H1 (cell line): ENCODE data around the gene CD28.

ENCODE experiments used
- BRCA1 ChIP-seq: IDR thresholded peaks from 2 replicates; pipeline ENCODE4 v1.6.1; 2012; ENCODE audit warnings: low read depth, low read length, improper control_type of control experiment
- CTCF ChIP-seq, 3 experiments: IDR thresholded peaks; 1 replicate in 2 of 3; 2 replicates in 1 of 3; pipeline versions ENCODE4 v1.5.1 to v1.6.1; 2011; ENCODE audit warnings: low read length in 3 of 3, mild to moderate bottlenecking in 3 of 3, inconsistent platforms in 2 of 3, low read depth in 1 of 3, moderate library complexity in 1 of 3; ENCODE audit not compliant: insufficient read depth in 1 of 3; ENCODE audit errors: control extremely low read depth in 1 of 3
- NANOG ChIP-seq: IDR thresholded peaks from 2 replicates; pipeline ENCODE4 v1.6.1; 2011; ENCODE audit warnings: low read length, low read depth, mild to moderate bottlenecking, inconsistent platforms; ENCODE audit not compliant: insufficient read depth, poor library complexity, severe bottlenecking
- RXRA ChIP-seq: IDR thresholded peaks from 2 replicates; pipeline ENCODE4 v1.6.1; 2011; ENCODE audit warnings: low read depth, mild to moderate bottlenecking, low read length, moderate library complexity; ENCODE audit not compliant: insufficient read depth
- SP1 ChIP-seq: IDR thresholded peaks from 2 replicates; pipeline ENCODE4 v1.6.1; 2011; ENCODE audit warnings: low read depth, low read length
- TAF1 ChIP-seq: IDR thresholded peaks from 2 replicates; pipeline ENCODE4 v1.6.1; 2011; ENCODE audit warnings: mild to moderate bottlenecking, low read depth, low read length
- TCF12 ChIP-seq: IDR thresholded peaks from 2 replicates; pipeline ENCODE4 v1.6.1; 2011; ENCODE audit warnings: low read depth, mild to moderate bottlenecking, low read length
- YY1 ChIP-seq: IDR thresholded peaks from 2 replicates; pipeline ENCODE4 v1.6.1; 2011; ENCODE audit warnings: low read depth, mild to moderate bottlenecking, low read length

GRCh38 chr2:203761121-203761520 lies 54.7 kb downstream of the CD28 start:
- no peak for TF ChIP-seq RXRA
- no peak for TF ChIP-seq CTCF (IDR thresholded peaks at IDR 0.05; ENCODE audit: control extremely low read depth in 1 of 3, insufficient read depth in 1 of 3, low read depth in 1 of 3, low read length in 3 of 3)
- TF ChIP-seq TAF1 = no peak
- TF ChIP-seq TCF12 = no peak
- no peak for TF ChIP-seq NANOG
- TF ChIP-seq SP1 = no peak
- no peak for TF ChIP-seq BRCA1
- no peak for TF ChIP-seq YY1
